ENCODE data around the gene RNU1-3. TPM values are rescaled to one million over a fixed set of nuclear protein-coding genes. Genes with fewer than 3 reads are reported as not detected.
"Not testable (repeated sequence)": the region's sequence is repeated elsewhere in the genome, so short reads cannot be mapped to it uniquely, and the experiment has no call there.

The RNU1-3 gene
- total and polyA plus RNA-seq, 2 of the 13 experiments (the other 11 are each of a cell fraction or from before 2014, with no cell fraction given), result under 0.01 to 11,018 TPM

- TF ChIP-seq POLR2A (IDR thresholded peaks at IDR 0.05; ENCODE audit: insufficient read depth in 1 of 2, low read depth in 2 of 2, low read length in 2 of 2) (peak in 1 of 2 experiments; percentile 74; a peak in 2 of 4 replicates), ZMAT3 (CRISPR knock-in tag; conservative IDR thresholded peaks at IDR 0.05) (peak; percentile 98), HNF4G (CRISPR knock-in tag; IDR thresholded peaks at IDR 0.05; ENCODE audit: borderline replicate concordance, low read depth) (peak; percentile 93), NCOA1 (CRISPR knock-in tag; IDR thresholded peaks at IDR 0.05) (peak; percentile 97), ZNF615 (CRISPR knock-in tag; IDR thresholded peaks at IDR 0.05; ENCODE audit: borderline replicate concordance) (peak; percentile 34; the same call in 1 of the 2 replicates), NR2C2 (CRISPR knock-in tag; IDR thresholded peaks at IDR 0.05; ENCODE audit: borderline replicate concordance) (peak; percentile 93), RFXANK (CRISPR knock-in tag; IDR thresholded peaks at IDR 0.05) (peak; percentile 89; the same call in 1 of the 2 replicates), MAZ (IDR thresholded peaks at IDR 0.05; ENCODE audit: borderline replicate concordance, low read depth, low read length) (peak; percentile 94), MAZ (CRISPR knock-in tag; IDR thresholded peaks at IDR 0.05; ENCODE audit: low read depth) (peak; percentile 99), NFE2 (CRISPR knock-in tag; IDR thresholded peaks at IDR 0.05) (peak; percentile 76), YY1 (IDR thresholded peaks at IDR 0.05; ENCODE audit: insufficient read depth, insufficient replicate concordance, low read depth, low read length) (peak; percentile 87), NFATC3 (CRISPR knock-in tag; IDR thresholded peaks at IDR 0.05) (peak; percentile 73; the same call in 1 of the 2 replicates), MXD4 (CRISPR knock-in tag; IDR thresholded peaks at IDR 0.05) (peak; percentile 98), ZSCAN22 (CRISPR knock-in tag; IDR thresholded peaks at IDR 0.05) (0 out of 2 replicates have a peak, but pooled peaks have one; percentile 20), SRSF4 (IDR thresholded peaks at IDR 0.05; ENCODE audit: low read depth, low read length, poor library complexity, severe bottlenecking) (peak; percentile 99), MIER3 (CRISPR knock-in tag; IDR thresholded peaks at IDR 0.05; ENCODE audit: borderline replicate concordance) (peak; percentile 100), TCF12 (CRISPR knock-in tag; IDR thresholded peaks at IDR 0.05) (peak; percentile 95), THAP7 (CRISPR knock-in tag; IDR thresholded peaks at IDR 0.05) (peak; percentile 88), TOPORS (CRISPR knock-in tag; IDR thresholded peaks at IDR 0.05) (peak; percentile 54; the same call in 1 of the 2 replicates), STAT5B (CRISPR knock-in tag; IDR thresholded peaks at IDR 0.05) (peak; percentile 98), KDM4B (CRISPR knock-in tag; IDR thresholded peaks at IDR 0.05) (peak; percentile 96), ZFP41 (CRISPR knock-in tag; IDR thresholded peaks at IDR 0.05; ENCODE audit: borderline replicate concordance) (peak; percentile 99), HMGXB4 (CRISPR knock-in tag; IDR thresholded peaks at IDR 0.05; ENCODE audit: borderline replicate concordance in 1 of 2, low read depth in 1 of 2) (peak; percentile 100), HDAC2 (CRISPR knock-in tag; IDR thresholded peaks at IDR 0.05) (peak; percentile 98), NONO (CRISPR knock-in tag; conservative IDR thresholded peaks at IDR 0.05) (peak; percentile 100), ZFP37 (CRISPR knock-in tag; IDR thresholded peaks at IDR 0.05; ENCODE audit: borderline replicate concordance) (peak; percentile 66; the same call in 1 of the 2 replicates)
- not testable (repeated sequence) for TF ChIP-seq HNF4G (IDR thresholded peaks at IDR 0.05; ENCODE audit: borderline replicate concordance, low read depth, low read length); TCF12 (IDR thresholded peaks at IDR 0.05); NONO (IDR thresholded peaks at IDR 0.05)
- TF ChIP-seq, protein P1, sequence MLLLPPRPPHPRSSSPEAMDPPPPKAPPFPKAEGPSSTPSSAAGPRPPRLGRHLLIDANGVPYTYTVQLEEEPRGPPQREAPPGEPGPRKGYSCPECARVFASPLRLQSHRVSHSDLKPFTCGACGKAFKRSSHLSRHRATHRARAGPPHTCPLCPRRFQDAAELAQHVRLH (CRISPR knock-in tag; IDR thresholded peaks at IDR 0.05; ENCODE audit: borderline replicate concordance, low read depth), result peak; percentile 100
Measured at GRCh38 chr1:16644482-16645270, 22.1 kb downstream of the RNU1-3 start (continued).

Data from HepG2 (cell line).